ENCODE data around the gene TANC1. TPM values are rescaled to one million over a fixed set of nuclear protein-coding genes. Genes with fewer than 3 reads are reported as not detected.

TANC1 gene
- polyA plus RNA-seq, 1 donor from 2014 or later = 0.37 TPM

DNA sequence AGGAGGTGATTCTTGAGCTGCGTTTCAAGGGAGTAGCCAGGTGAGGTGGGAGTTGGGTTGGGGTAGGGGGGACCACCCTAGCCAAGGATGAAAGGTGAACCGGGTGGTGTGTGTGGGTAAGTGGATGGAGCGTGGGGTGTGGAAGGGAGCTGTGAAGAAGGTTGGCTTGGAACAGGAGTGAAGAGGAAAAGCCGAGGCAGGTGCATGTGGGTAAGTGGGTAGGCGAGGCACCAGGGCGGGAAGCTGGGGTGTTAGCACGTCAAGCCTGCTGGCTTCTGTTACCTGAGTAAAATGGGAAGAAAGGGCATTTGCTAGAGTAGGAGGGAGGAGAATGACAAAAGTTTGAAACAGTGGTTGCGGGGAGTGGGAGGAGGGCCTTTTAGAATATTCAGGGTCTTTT, 31.6 kb downstream of the TANC1 start:
- TF ChIP-seq SMC3 (conservative IDR thresholded peaks at IDR 0.05; ENCODE audit: poor library complexity) (no peak), MXI1 (conservative IDR thresholded peaks at IDR 0.05; ENCODE audit: poor library complexity, severe bottlenecking) (no peak)
- Histone ChIP-seq H3K4me2 (ENCODE audit: low read length) (no peak overlapping the region), H4K20me1 (ENCODE audit: insufficient read depth) (no peaks in the 10 kb centered on the region), H3K27ac (ENCODE audit: low read length) (no peak overlapping the region), H3F3A (ENCODE audit: insufficient read depth, low read length, poor library complexity, severe bottlenecking) (no peaks in the 10 kb centered on the region), H3K4me3 (ENCODE audit: low read length) (no peak overlapping the region), H3K79me2 (replicated peaks; ENCODE audit: insufficient read depth, low read length) (no peaks in the 10 kb centered on the region), H3K36me3 (ENCODE audit: insufficient read depth, low read length) (no peaks in the 10 kb centered on the region), H3K9me3 (ENCODE audit: low read length) (no peaks in the 10 kb centered on the region), H2AFZ (ENCODE audit: low read depth, low read length) (no peak overlapping the region), H3K27me3 (ENCODE audit: insufficient read depth, low read depth, low read length) (no peaks in the 10 kb centered on the region), H3K9ac (ENCODE audit: low read length) (no peak overlapping the region), H3K9me2 (ENCODE audit: insufficient read depth, low read length) (no peaks in the 10 kb centered on the region)

DNA sequence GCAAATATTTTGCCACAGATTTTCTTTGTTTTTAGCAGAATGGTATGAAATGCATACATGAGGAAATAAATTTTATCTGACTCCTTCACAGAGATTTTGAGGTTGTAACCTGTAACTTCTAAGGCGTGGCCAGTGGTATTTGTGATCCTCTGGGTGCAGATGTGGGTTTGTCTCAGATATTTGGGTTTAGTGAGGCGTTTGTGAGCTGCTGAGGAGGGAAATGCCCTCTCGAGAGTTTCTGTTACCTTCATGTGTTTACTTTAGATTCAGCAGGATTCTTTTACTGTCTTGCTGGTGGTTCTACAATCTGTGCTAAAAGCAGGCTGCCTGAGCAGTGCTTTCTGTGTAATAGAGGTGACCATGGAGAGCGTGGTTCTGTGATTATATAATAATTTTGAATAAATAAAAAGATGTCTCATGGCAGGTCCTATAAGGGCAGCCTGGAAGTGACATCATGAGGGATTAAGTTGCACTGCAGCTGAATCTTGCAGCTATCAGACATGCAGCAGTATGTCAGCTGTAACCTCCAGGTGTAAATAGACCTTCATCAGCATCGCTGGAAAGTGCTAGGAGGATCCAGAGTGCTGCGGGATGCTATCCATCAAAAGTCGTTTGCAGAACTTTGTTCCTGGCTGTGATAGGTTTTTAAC, 34.1 kb downstream of the TANC1 start:
- H4K20me1 ChIP-seq (ENCODE audit: insufficient read depth) = no peaks in the 10 kb centered on the region
- H3F3A ChIP-seq (ENCODE audit: insufficient read depth, low read length, poor library complexity, severe bottlenecking) = no peaks in the 10 kb centered on the region
- no peak overlapping the region for H3K27ac ChIP-seq (ENCODE audit: low read length)
- H3K9me2 ChIP-seq (ENCODE audit: insufficient read depth, low read length) = no peaks in the 10 kb centered on the region
- H3K4me3 ChIP-seq (ENCODE audit: low read length) = no peak overlapping the region
- no peak overlapping the region for H2AFZ ChIP-seq (ENCODE audit: low read depth, low read length)
- H3K79me2 ChIP-seq (replicated peaks; ENCODE audit: insufficient read depth, low read length) = no peaks in the 10 kb centered on the region
- H3K9ac ChIP-seq (ENCODE audit: low read length) = no peak overlapping the region
- no peaks in the 10 kb centered on the region for H3K9me3 ChIP-seq (ENCODE audit: low read length)
- no peaks in the 10 kb centered on the region for H3K36me3 ChIP-seq (ENCODE audit: insufficient read depth, low read length)
- no peaks in the 10 kb centered on the region for H3K27me3 ChIP-seq (ENCODE audit: insufficient read depth, low read depth, low read length)
- no peak overlapping the region for H3K4me2 ChIP-seq (ENCODE audit: low read length)
- TF ChIP-seq SMC3 (conservative IDR thresholded peaks at IDR 0.05; ENCODE audit: poor library complexity) (no peak), RAD21 (conservative IDR thresholded peaks at IDR 0.05) (no peak)
- TF ChIP-seq, protein P1, sequence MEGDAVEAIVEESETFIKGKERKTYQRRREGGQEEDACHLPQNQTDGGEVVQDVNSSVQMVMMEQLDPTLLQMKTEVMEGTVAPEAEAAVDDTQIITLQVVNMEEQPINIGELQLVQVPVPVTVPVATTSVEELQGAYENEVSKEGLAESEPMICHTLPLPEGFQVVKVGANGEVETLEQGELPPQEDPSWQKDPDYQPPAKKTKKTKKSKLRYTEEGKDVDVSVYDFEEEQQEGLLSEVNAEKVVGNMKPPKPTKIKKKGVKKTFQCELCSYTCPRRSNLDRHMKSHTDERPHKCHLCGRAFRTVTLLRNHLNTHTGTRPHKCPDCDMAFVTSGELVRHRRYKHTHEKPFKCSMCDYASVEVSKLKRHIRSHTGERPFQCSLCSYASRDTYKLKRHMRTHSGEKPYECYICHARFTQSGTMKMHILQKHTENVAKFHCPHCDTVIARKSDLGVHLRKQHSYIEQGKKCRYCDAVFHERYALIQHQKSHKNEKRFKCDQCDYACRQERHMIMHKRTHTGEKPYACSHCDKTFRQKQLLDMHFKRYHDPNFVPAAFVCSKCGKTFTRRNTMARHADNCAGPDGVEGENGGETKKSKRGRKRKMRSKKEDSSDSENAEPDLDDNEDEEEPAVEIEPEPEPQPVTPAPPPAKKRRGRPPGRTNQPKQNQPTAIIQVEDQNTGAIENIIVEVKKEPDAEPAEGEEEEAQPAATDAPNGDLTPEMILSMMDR (IDR thresholded peaks at IDR 0.05; ENCODE audit: poor library complexity, severe bottlenecking) = no peak

- Histone ChIP-seq H2AFZ (ENCODE audit: low read depth, low read length) (no peak overlapping the region), H3F3A (ENCODE audit: insufficient read depth, low read length, poor library complexity, severe bottlenecking) (no peaks in the 10 kb centered on the region)
Observed at GRCh38 chr2:159003555-159003954, 35.1 kb downstream of the TANC1 start.

More at GRCh38 chr2:159003555-159003954, 35.1 kb downstream of the TANC1 start:
- no peaks in the 10 kb centered on the region for H3K9me2 ChIP-seq (ENCODE audit: insufficient read depth, low read length)
- no peaks in the 10 kb centered on the region for H3K9me3 ChIP-seq (ENCODE audit: low read length)
- no peak overlapping the region for H3K4me2 ChIP-seq (ENCODE audit: low read length)
- H3K27me3 ChIP-seq (ENCODE audit: insufficient read depth, low read depth, low read length) = no peaks in the 10 kb centered on the region
- H3K79me2 ChIP-seq (replicated peaks; ENCODE audit: insufficient read depth, low read length) = no peaks in the 10 kb centered on the region
- H3K4me3 ChIP-seq (ENCODE audit: low read length) = no peak overlapping the region
- H3K27ac ChIP-seq (ENCODE audit: low read length) = no peak overlapping the region
- TF ChIP-seq, protein P1 (IDR thresholded peaks at IDR 0.05; ENCODE audit: poor library complexity, severe bottlenecking) = no peak
- TF ChIP-seq, protein P2, sequence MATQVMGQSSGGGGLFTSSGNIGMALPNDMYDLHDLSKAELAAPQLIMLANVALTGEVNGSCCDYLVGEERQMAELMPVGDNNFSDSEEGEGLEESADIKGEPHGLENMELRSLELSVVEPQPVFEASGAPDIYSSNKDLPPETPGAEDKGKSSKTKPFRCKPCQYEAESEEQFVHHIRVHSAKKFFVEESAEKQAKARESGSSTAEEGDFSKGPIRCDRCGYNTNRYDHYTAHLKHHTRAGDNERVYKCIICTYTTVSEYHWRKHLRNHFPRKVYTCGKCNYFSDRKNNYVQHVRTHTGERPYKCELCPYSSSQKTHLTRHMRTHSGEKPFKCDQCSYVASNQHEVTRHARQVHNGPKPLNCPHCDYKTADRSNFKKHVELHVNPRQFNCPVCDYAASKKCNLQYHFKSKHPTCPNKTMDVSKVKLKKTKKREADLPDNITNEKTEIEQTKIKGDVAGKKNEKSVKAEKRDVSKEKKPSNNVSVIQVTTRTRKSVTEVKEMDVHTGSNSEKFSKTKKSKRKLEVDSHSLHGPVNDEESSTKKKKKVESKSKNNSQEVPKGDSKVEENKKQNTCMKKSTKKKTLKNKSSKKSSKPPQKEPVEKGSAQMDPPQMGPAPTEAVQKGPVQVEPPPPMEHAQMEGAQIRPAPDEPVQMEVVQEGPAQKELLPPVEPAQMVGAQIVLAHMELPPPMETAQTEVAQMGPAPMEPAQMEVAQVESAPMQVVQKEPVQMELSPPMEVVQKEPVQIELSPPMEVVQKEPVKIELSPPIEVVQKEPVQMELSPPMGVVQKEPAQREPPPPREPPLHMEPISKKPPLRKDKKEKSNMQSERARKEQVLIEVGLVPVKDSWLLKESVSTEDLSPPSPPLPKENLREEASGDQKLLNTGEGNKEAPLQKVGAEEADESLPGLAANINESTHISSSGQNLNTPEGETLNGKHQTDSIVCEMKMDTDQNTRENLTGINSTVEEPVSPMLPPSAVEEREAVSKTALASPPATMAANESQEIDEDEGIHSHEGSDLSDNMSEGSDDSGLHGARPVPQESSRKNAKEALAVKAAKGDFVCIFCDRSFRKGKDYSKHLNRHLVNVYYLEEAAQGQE (IDR thresholded peaks at IDR 0.05; ENCODE audit: borderline replicate concordance) = no peak
- TF ChIP-seq EP300 (conservative IDR thresholded peaks at IDR 0.05; ENCODE audit: poor library complexity, severe bottlenecking) (no peak), EZH2 (IDR thresholded peaks at IDR 0.05; ENCODE audit: borderline replicate concordance, insufficient read depth, low read length, poor library complexity, severe bottlenecking) (no peak), MXI1 (conservative IDR thresholded peaks at IDR 0.05; ENCODE audit: poor library complexity, severe bottlenecking) (no peak), SMC3 (conservative IDR thresholded peaks at IDR 0.05; ENCODE audit: poor library complexity) (no peak), POLR2AphosphoS5 (IDR thresholded peaks at IDR 0.05) (no peak), TAF1 (IDR thresholded peaks at IDR 0.05; ENCODE audit: low read depth) (no peak), RAD21 (conservative IDR thresholded peaks at IDR 0.05) (no peak)
- no peaks in the 10 kb centered on the region for H4K20me1 ChIP-seq (ENCODE audit: insufficient read depth)
- H3K36me3 ChIP-seq (ENCODE audit: insufficient read depth, low read length) = no peaks in the 10 kb centered on the region
- no peak overlapping the region for H3K9ac ChIP-seq (ENCODE audit: low read length)

All from neural cell (in vitro differentiated cells).